ENCODE data around the gene SGCB.
"Not testable (repeated sequence)": the region's sequence is repeated elsewhere in the genome, so short reads cannot be mapped to it uniquely, and the experiment has no call there.

DNA sequence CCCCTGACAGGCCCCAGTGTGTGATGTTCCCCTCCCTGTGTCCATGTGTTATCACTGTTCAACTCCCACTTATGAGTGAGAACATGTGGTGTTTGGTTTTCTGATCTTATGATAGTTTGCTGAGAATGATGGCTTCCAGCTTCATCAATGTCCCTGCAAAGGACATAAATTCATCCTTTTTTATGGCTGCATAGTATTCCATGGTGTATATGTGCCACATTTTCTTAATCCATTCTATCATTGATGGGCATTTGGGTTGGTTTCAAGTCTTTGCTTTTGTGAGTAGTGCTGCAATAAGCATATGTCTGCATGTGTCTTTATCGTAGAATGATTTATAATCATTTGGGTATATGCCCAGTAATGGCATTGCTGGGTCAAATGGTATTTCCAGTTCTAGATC lies 48.3 kb upstream of the SGCB start:
- TF ChIP-seq, protein P1, sequence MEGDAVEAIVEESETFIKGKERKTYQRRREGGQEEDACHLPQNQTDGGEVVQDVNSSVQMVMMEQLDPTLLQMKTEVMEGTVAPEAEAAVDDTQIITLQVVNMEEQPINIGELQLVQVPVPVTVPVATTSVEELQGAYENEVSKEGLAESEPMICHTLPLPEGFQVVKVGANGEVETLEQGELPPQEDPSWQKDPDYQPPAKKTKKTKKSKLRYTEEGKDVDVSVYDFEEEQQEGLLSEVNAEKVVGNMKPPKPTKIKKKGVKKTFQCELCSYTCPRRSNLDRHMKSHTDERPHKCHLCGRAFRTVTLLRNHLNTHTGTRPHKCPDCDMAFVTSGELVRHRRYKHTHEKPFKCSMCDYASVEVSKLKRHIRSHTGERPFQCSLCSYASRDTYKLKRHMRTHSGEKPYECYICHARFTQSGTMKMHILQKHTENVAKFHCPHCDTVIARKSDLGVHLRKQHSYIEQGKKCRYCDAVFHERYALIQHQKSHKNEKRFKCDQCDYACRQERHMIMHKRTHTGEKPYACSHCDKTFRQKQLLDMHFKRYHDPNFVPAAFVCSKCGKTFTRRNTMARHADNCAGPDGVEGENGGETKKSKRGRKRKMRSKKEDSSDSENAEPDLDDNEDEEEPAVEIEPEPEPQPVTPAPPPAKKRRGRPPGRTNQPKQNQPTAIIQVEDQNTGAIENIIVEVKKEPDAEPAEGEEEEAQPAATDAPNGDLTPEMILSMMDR (IDR thresholded peaks at IDR 0.05): not testable (repeated sequence)
- TF ChIP-seq POLR2A (IDR thresholded peaks at IDR 0.05): not testable (repeated sequence)
